Measurements from ENCODE around the gene GCK.
"Not testable (repeated sequence)": the region's sequence is repeated elsewhere in the genome, so short reads cannot be mapped to it uniquely, and the experiment has no call there.

GCK gene

GRCh38 chr7:44142028-44142427 lies 47.2 kb downstream of the GCK start:
- no peak for DNase-seq (ENCODE audit: low read depth, low spot score)

GRCh38 chr7:44141221-44141850 lies 47.9 kb downstream of the GCK start, which contains the start of gene MYL7:
Gene MYL7 (minus strand): TSS chr7:44141332. CDS start chr7:44141305, 27 bp downstream.
- DNase-seq (ENCODE audit: low read depth, low spot score), result no peak

- DNase-seq (ENCODE audit: low read depth, low spot score), result no peak
These were observed 48.9 kb downstream of the GCK start for GRCh38 chr7:44140341-44140740.

- no peak for DNase-seq (ENCODE audit: low read depth, low spot score)
These were observed 49.8 kb downstream of the GCK start for GRCh38 chr7:44139311-44140010.

GRCh38 chr7:44138698-44139097 lies 50.5 kb downstream of the GCK start:
- no peak for DNase-seq (ENCODE audit: low read depth, low spot score)

- DNase-seq (ENCODE audit: low read depth, low spot score), result no peak
These were observed 52.5 kb downstream of the GCK start for GRCh38 chr7:44136731-44137130.

- no peak for DNase-seq (ENCODE audit: low read depth, low spot score)
These were observed 54.2 kb downstream of the GCK start for GRCh38 chr7:44134943-44135628.

GRCh38 chr7:44133295-44133694 lies 55.9 kb downstream of the GCK start:
- DNase-seq (ENCODE audit: low read depth, low spot score), result no peak

GRCh38 chr7:44132039-44132438 lies 57.2 kb downstream of the GCK start:
- DNase-seq (ENCODE audit: low read depth, low spot score), result no peak

GRCh38 chr7:44131173-44132029 lies 57.8 kb downstream of the GCK start:
- no peak for DNase-seq (ENCODE audit: low read depth, low spot score)

- no peak for DNase-seq (ENCODE audit: low read depth, low spot score)
These were observed 60.3 kb downstream of the GCK start for GRCh38 chr7:44128721-44129582.

GRCh38 chr7:44127161-44127560 lies 62.1 kb downstream of the GCK start:
- no peak for DNase-seq (ENCODE audit: low read depth, low spot score)

GRCh38 chr7:44126574-44126973 lies 62.7 kb downstream of the GCK start:
- DNase-seq (ENCODE audit: low read depth, low spot score), result not testable (repeated sequence)

GRCh38 chr7:44124822-44125202 lies 64.4 kb downstream of the GCK start:
- DNase-seq (ENCODE audit: low read depth, low spot score), result no peak

GRCh38 chr7:44123190-44124003 lies 65.8 kb downstream of the GCK start, which contains the start of gene POLD2:
Gene POLD2 (minus strand): TSS chr7:44123548. CDS start chr7:44122053, 1,495 bp downstream.
- peak; percentile 88 for DNase-seq (ENCODE audit: low read depth, low spot score)

- no peak for DNase-seq (ENCODE audit: low read depth, low spot score)
These were observed 66.7 kb downstream of the GCK start for GRCh38 chr7:44122529-44122928.

GRCh38 chr7:44121761-44122420 lies 67.3 kb downstream of the GCK start:
- no peak for DNase-seq (ENCODE audit: low read depth, low spot score)

- DNase-seq (ENCODE audit: low read depth, low spot score), result no peak
These were observed 68.8 kb downstream of the GCK start for GRCh38 chr7:44120395-44120794.

GRCh38 chr7:44119829-44120380 lies 69.3 kb downstream of the GCK start:
- DNase-seq (ENCODE audit: low read depth, low spot score), result no peak

Data from smooth muscle cell of the brain vasculature (primary cell).